ENCODE results near the gene GOLGA6L9.
"Not testable (repeated sequence)": the region's sequence is repeated elsewhere in the genome, so short reads cannot be mapped to it uniquely, and the experiment has no call there.

GOLGA6L9 gene, protein sequence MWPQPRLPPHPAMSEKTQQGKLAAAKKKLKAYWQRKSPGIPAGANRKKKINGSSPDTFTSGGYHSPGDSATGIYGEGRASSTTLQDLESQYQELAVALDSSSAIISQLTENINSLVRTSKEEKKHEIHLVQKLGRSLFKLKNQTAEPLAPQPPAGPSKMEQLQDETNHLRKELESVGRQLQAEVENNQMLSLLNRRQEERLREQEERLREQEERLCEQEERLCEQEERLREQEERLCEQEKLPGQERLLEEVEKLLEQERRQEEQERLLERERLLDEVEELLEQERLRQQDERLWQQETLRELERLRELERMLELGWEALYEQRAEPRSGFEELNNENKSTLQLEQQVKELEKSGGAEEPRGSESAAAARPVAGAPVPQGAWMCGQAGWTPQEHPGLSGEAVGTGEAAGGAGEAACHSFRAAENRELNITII

DNA sequence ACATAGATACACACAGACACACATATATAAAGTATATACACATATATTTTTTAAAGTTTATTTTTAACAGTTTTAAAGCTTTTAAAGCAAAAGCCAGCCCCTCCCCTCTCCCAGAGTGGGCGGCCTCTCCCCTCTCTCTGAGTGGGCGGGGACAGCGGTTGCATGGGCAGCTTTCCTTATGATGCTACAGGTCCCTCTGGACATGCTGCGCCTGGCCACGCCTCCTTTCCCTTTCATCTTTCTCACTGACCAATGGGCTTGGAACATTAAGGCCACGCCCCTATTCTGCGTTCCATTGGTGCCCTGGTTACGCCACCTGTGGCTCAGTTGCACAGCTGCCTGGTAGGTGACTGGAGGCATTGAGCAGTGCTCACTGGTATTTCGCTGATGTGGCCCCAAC is at the start of gene GOLGA6L9:
GOLGA6L9 (plus strand) TSS at position 124 of the 400 bp plus-strand sequence; CDS start at position 388, 264 bp downstream.
- DNase-seq: not testable (repeated sequence)

DNA sequence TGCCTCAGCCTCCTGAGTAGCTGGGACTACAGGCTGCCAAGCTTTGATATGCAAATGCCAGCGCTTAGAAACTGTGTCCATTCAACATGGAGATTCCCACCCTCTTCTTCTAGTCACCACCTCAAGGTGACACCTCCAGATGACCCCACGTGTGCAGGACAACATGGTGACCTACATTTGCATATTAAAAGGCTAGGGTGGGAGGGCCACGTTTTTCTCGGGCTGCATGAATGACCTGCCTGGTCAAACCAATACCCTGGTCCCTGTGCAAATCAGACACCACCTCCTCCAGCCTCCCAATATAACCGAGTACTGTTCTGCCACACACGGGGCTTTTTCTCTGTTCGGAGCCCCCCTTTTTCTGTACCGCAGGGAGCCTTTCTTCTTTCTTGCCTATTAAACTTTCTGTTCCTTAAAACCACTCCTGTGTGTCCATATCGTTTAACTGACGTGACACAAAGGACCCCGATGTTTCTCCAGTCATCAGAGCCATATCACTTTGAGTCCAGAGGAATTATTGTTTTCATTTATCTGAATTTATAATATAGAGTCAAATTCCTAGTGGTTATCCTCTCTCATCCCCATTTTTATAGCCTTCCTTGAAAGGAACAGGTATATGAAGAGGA is 48.2 kb upstream of the GOLGA6L9 start:
- DNase-seq: not testable (repeated sequence)

DNA sequence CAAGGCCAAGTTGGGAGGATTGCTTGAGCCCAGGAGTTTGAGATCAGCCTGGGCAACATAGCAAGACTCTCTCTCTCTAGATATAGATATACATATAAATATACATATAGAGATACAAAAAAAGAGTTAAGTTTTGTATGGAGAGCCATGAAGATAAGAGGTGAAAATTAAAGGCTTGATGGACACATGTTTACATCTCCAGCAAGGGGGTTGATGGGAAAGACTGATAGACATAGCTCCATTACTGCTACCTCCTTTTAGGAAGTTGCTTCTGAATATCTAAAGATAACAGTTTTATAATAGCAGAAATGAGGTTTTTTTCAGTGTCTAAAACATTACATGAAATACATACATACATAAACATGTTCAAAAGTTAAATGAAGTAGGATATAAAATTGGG is 42.4 kb upstream of the GOLGA6L9 start:
- not testable (repeated sequence) for DNase-seq

DNA sequence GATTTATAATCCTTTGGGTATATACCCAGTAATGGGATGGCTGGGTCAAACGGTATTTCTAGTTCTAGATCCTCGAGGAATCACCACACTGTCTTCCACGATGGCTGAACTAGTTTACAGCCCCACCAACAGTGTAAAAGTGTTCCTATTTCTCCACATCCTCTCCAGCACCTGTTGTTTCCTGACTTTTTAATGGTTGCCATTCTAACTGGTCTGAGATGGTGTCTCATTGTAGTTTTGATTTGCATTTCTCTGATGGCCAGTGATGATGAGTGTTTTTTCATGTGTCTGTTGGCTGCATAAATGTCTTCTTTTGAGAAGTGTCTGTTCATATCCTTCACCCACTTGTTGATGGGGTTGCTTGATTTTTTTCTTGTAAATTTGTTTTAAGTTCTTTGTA is 39.5 kb upstream of the GOLGA6L9 start:
- DNase-seq: not testable (repeated sequence)

DNA sequence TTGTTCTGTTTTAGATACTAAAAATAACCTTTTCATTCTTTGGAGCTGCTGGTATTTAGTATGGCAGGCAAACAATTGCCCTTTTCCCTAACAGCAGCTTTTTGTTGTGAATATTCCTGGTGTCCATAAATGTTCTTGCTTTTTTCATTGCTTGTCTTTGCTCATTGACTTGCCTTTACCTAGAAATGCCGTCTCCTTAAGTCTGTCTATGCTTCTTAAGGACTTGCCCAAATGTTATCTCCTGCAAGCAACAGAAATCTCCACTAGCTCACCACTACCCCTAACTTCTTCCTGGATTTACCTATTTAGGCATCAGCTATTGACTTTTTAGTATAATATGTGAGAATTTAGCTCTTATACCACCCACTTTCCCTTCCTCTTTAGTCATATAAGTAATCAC is 37.5 kb upstream of the GOLGA6L9 start:
- DNase-seq: not testable (repeated sequence)

DNA sequence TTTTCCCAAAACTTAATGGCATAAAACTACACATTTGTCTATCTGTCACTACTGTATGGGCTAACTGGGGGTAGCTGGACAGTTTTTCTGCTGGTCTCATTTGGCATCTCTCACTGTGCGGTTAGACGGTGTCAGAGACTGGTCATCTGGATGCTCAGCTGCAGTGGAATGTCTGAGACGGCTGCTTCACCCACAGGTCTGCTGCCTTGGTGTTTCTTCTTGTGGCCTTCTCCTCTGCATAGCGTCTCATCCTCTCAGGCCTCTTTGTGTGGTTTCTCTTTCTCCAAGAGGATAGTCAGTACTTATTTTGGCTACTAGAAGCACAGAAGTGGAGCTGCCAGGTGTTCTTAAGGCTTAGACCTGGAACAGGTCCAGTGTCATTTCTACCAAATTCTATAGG is 35.9 kb upstream of the GOLGA6L9 start:
- no peak for DNase-seq

DNA sequence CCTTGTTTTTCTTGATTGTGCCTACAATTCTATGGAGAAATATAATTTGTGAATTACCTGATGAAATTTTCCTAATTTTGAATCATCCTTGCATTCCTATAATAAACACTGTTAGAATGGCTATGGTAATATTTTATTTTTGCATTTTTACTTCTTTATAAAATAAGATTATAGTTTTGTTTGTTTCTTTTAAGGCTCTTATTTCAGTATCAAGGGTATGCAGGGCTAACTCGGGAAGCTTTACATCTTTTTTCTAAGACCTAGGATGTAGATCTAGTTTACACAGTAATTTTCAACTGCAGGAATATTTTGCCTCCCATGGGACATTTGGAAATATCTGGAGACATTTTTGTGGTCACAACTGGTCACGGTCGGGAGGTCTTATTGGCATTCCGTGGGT is 33.8 kb upstream of the GOLGA6L9 start:
- not testable (repeated sequence) for DNase-seq

DNA sequence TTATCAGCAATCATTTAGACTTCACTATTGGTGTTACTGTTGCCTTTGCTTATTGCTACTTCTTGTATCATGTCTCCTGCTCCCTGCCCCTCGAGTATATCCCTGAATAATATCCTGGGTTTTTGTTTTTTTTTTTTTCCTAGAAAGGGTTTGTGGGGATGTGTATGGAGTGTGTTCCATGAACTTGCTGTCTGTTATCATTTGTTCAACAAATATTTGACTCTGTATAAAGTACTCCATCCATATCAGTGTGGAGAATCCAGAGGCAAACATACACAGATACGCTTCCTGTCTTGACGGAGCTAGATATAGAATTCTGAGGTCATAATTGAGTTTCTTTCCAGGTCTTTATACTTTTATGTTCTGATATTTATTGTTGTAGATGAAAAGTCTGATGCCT is 31.8 kb upstream of the GOLGA6L9 start:
- no peak for DNase-seq

DNA sequence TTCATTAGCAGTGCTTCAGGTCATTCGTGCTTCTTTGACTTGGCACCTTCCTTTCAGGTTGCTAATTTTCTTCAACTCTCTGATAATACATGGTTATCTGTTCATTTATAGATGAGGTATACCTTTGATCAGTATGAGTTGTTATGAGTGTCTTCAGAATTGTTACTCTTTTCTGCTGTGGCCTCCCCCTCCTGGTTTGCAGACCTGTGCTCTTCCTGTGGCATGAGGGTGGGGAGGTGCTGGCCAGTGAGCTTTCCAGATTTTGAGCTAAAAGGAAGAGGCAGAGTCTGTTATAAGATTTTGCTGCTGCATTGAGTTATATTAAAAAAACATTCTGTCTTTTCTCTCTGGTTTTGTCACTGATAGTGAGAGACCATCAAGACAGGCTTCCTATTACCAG is 30.8 kb upstream of the GOLGA6L9 start:
- DNase-seq: no peak

DNA sequence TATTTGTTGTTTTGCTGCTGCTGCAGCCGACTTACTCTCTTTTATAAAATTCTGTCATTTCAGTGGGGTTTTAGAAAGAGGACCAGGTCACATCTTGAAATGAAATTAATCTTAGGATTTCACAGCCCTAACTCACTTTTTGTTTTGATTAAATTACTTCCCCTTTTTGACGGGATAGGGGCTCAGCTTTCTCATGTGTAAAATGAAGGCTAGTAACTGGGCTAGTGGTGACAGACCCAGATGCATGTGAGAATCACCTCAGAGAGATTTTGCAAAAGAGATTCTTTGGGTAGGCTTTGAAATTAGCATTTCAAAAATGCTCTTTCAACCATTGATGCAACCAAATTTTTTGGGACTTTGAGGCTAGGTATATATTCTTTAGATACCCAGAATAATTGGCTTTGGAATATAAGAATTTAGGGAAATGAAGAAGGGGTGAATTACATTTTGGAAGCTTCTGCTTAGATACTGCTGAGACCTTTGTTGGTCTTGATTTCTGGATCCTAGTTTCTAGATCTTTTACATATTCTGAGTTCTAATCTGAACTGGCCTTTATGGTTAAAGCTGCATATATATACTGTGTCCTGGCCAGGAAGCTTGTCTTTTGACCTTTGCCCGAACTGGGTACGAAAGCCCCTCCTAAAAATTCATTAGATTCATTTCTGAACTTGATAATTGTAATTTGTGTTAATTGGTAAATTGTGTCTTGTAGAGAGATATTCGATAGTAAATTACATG is 30.1 kb upstream of the GOLGA6L9 start:
- DNase-seq: not testable (repeated sequence)

DNA sequence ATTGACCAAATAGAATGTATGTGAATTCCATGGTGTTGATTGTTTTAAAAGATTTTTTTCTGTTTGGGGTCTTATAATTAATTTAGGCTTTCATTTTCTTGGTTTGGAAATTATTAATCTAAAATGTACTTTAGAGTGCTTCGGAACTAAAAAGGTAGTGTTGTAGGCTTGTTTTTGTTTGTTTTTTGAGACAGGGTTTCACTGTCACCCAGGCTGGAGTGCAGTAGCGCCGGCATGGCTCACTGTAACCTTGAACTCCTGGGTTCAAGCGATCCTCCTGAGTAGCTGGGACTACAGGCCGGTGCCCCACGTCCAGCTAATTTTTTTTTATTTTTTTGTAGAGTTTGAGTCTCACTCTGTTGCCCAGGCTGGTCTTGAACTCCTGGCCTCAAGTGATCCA is 27.7 kb upstream of the GOLGA6L9 start:
- not testable (repeated sequence) for DNase-seq

DNA sequence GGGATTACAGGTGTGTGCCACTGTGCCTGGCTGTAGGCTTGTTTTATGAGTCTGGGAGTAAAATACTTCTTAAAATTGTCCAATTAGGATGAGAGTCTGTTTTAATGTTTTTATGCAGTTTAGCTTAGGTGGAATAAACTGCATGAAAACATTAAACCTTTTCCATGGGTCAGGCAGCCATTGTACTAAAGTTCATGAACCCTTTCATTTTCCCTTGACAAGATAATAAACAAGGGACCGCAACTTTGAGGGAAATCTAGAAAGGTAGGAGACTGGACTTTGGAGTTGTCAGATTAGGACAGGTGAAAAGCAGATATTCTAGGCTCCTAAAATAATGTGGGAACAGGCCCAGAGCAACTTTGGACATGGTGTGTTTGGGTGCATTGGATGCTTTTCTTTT is 27.3 kb upstream of the GOLGA6L9 start:
- not testable (repeated sequence) for DNase-seq

DNA sequence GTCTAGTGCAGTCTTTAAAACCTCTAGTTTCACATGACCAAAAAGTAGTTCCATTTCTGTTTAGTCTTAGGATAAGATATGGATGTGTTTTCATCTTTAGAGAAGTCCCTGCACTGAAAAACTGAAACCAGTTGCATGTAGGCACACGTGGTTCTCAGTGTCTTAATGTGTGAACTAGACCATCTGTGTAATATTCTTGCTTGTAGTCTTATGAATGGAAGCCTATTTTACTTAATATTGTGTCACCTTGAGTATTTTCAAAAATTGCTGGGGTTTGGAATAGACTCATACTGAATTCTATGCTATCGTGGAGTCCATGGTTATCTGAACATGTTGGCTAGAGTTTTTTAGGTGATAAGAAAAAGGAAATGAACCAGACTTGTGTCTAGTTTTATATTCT is 23.4 kb upstream of the GOLGA6L9 start:
- not testable (repeated sequence) for DNase-seq

DNA sequence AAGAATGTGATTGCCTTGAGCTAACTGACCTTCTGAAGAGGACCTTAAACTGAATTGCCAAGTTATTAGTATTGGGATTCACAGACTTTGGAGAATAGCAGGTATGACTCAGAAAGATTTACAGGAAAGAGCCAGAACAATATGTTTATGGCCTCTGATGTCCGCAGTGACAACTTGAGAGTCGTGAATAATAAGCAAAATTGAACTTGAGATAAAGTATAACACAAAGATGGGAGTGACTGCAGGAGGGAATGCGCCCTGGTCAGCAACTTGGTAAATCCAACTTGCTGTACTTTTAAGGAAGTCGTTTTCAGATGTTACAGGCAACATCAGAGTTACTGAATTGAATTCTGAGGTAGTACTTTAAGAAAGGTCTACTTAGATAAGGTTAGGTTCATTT is 19.3 kb upstream of the GOLGA6L9 start:
- DNase-seq: not testable (repeated sequence)

DNA sequence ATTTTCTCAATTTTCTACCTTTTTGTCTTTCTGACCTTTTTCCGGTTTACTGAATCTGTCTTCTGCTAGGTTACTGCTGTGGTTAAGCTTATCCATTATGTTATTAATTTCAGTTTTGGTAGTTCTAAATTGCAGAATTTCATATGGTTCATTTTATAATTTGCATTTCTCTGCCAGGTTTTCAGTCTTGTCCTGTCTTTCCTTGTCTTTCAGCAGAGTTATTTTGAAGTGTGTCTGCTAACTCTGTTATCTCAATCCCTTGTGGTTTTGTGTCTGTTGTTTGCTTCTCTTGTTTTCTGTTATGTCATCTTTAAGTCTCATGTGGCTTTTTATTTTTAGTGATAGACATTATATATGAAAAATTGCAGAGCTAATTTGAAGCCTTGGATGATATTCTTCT is 18.0 kb upstream of the GOLGA6L9 start:
- DNase-seq: not testable (repeated sequence)

DNA sequence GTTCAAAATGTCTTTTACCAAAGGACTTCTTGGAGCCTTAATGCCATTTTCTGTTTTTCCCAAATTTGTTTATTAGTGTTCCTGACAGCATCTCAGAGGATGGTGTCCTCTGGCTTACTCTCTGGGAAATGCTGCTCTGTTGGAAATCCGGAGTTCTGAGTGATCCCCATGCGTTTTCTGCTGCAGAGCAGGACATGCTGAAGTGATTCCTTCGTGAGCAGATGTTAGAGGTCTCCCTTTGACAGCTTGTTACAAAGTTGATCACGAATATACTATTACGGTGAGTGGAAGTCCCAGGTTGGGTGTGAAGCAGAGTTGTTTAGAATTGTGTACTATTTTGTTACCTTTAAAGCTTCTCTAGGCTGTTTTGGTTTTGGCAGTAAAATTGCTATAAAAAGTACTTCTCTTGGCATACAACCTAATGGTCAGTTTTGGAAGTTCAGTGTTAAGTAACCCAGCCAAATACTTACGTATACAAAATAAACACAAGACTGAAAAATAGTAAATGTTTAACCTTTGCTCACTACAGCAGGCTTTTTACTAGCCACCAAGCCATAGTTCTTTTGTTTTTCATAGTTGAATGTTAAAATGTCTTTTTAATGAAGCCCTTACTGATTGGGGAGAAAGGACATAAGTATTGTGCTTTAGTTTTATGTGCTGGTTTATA is 15.0 kb upstream of the GOLGA6L9 start:
- not testable (repeated sequence) for DNase-seq

DNA sequence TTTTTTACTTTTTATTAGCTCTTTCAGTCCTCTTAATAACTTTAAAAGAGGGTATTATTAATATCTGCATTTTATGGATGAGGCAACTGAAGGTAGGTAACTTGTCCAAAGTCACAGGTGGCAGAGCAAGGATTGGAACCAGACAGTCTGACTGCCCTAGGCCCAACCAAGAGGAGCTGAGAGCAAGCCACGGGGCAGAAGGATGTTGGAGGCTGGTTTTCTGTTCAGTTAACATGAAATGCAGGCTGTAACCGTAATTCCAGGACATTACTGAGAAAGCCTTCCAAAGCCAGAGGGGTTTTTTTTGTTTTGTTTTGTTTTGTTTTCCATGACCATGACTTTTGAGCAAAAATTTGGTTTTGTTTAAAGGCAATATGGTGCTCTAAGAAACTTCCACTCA is 9.1 kb upstream of the GOLGA6L9 start:
- not testable (repeated sequence) for DNase-seq

DNA sequence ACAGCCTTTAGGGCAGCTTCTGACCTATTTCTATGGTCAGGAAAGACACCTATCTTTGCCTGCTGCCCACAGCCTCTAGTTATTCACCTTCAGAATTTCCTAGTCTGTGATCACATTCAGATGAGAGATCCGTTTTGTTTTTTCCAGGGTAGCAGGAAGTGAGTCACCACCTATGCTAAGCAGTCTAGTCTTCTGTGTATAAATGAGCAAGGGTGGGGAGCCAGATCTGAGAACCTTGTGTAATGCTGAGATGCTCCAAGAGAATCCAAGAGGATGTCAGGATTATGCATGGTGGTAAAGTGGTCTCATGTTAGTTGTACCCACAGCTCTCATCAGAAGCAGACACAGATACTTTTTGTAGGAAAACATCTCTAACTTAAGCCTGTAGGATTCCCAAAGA is 8.7 kb upstream of the GOLGA6L9 start:
- not testable (repeated sequence) for DNase-seq

DNA sequence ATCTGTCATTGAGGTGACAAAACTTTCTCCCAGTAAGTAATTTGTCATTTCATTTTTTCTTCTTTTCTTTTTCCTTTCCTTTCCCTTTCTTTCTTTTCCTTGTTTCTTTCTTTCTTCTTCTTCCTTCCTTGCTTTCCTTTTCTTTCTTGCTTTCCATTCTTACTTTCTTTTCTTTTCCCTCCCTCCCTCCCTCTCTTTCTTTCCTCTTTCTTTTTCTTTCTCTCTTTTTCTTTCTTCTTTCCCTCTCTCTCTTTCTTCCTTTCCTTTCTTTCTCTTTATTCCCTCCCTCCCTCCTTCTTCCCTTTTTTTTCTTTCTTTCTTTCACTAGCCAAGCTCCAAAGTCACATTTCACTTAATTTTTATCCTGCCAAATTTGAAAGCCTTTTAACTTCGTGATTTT is 2.5 kb upstream of the GOLGA6L9 start:
- not testable (repeated sequence) for DNase-seq

DNA sequence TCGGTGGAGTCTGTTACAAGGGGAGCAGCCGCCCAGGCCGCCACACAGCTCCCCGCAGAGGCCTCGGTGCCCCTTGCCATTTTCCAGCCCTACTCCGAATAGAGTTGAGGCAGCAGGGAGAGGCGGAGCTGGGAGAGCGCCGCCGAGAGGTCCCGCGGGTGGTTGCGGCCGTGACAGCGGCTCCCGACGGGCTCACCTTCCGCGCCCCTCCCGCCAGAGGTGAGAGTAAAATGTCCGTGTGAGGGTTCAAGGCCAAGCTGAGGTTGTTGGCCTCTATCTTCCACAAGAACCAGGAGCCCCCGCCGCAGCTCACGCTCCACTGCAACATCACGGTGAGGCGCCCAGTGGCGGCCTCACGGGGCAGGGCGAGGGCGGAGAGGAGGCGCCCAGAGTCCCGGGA is 15.8 kb downstream of the GOLGA6L9 start:
- not testable (repeated sequence) for DNase-seq

DNA sequence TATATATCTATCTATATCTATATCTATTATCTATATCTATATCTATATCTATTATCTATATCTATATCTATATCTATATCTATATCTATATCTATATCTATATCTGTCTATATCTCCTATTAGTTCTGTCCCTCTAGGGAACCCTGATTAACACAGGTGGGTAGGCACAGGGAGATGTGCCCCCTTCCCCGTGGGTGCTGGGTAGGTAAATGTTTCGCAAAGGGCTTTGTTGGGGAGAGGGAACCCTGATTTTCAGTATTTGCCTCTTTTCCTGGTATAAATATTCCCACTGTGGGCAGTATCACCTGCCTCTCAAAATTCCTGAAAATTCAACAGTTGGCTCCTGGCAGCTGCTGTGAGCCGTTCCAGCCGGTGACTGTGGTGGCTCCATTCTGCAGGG is 27.7 kb downstream of the GOLGA6L9 start:
- DNase-seq: not testable (repeated sequence)

DNA sequence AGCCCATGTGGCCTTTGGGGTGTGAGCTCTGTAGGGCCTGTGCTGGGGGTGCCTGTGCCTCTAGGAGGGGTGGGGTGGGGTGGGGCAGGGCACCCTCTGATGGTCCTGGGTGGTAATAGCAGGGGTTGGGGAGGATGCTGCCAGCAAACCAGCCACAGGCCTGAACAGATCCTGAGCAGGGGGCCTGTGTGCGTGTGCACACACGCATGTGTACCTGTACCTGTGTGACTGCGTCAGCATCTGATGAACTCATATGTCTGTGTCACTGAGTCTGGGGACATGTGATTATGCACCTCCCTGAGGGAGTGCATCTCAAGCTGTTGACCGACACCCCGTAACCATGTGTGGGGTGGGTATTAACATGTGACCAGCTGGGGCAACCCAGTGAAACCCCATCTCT is 36.0 kb downstream of the GOLGA6L9 start:
- DNase-seq: not testable (repeated sequence)

DNA sequence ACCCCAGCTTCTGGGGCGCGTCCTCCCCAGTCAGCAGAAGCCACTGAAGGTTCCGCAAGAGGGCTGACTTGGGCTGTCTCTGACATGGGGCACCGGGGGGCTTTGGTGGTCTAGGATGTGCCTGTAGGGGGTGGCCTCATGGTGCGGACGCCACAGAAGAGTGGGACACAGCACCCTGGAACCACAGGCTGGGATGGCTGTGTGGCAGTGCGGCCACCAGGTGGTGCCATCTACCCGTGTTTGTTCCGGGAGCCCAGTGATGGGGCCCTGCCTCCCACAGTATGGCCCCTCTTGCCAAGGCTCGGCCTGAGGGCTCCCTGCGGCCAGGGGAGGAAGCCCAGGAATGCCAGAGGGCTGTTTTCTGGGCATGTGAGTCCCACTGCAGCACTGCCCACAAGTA is 38.6 kb downstream of the GOLGA6L9 start:
- DNase-seq: not testable (repeated sequence)
